Pancreas (tissue), 10 donors: ENCODE results near the gene PCLAF. TPM values are rescaled to one million over a fixed set of nuclear protein-coding genes. Genes with fewer than 3 reads are reported as not detected.
"Not testable (repeated sequence)": the region's sequence is repeated elsewhere in the genome, so short reads cannot be mapped to it uniquely, and the experiment has no call there.

ENCODE experiments used
- ATAC-seq, 4 donors: fragments of 200-7000 bp; cut with Tn5 transposase; one replicate each; pipeline versions ENCODE4 v1.8.0 to v1.9.1; 2020; ENCODE audit warnings: mild to moderate bottlenecking in 4 of 4, moderate library complexity in 4 of 4
- DNase-seq, 6 donors: peaks; one replicate each; pipeline ENCODE4 v3.0.0-alpha.2; 2020
- FAIRE-seq: peaks from 2 replicates; lab custom pipeline; 2012; peaks lifted over from hg19 to GRCh38; lab: Jason Lieb, UNC
- H3K27ac ChIP-seq, 4 donors: fragments of 200-600 bp; sonication (generic); 1 replicate in 3 of 4; 2 replicates in 1 of 4; pipeline versions ENCODE4 v1.5.0 to v1.8.0; 2020
- H3K27me3 ChIP-seq, 4 donors: fragments of 200-600 bp; one replicate each; pipeline ENCODE4 v1.8.0; 2021
- H3K36me3 ChIP-seq, 3 donors: fragments of 200-600 bp; sonication (generic) in 1 of 3; one replicate each; pipeline versions ENCODE4 v1.5.0 to v1.8.0; 2020 to 2021
- H3K4me1 ChIP-seq, 3 donors: fragments of 200-600 bp; one replicate each; pipeline ENCODE4 v1.8.0; 2021
- H3K4me3 ChIP-seq, 4 donors: fragments of 200-600 bp; sonication (generic) in 2 of 4; one replicate each; pipeline versions ENCODE4 v1.5.0 to v1.8.0; 2020 to 2021
- H3K9me3 ChIP-seq, 4 donors: fragments of 200-600 bp; one replicate each; pipeline ENCODE4 v1.8.0; 2021
- CTCF ChIP-seq, 4 donors: fragments of 200-600 bp; sonication (generic) in 3 of 4; IDR thresholded peaks; one replicate each; pipeline versions ENCODE4 v1.5.0 to v1.8.0; 2021; ENCODE audit warnings: antibody characterized with exemption in 4 of 4
- WGBS, 2 donors: extraction: QIAGEN DNeasy Blood & Tissue Kit; methylation state at CpG; one replicate each; pipeline ENCODE4 v1.1.7; 2013; 5-methylcytosine and 5-hydroxymethylcytosine counted together
- intact Hi-C, 3 donors: fragments of 100-400 bp; cut with DNase I; formaldehyde crosslinking; loops; one replicate each; pipeline versions ENCODE4 v1.11.1 to v1.14.2; 2022
- polyA plus RNA-seq, 2 donors: library from polyadenylated mRNA; stranded (reverse); fragments of 200-250 nt; gene quantifications; one replicate each; pipeline ENCODE4 v1.2.3, GENCODE V29; 2013
- total RNA-seq, 6 donors: library from RNA; stranded (reverse); fragmentation: NEBNext Ultra II Directional in 4 of 6; extraction: Animal tissue kit (Norgen Biotek cat#: 25700) in 4 of 6; gene quantifications; one replicate each; pipeline versions ENCODE4 v1.2.1 to v1.2.4, GENCODE V29; 2021 to 2023
- donor health status: healthy with polysubstance abuse.
- donor health status: DM: no; HTN: no; CAD: no; lungs with moderate emphysema.
- donor health status: DM: no; HTN: no; CAD: no.
- donor health status: control.
- donor health status: control.
- donor health status: Bipolar disorder and iron deficiency.
- donor health status: DM: yes; HTN: yes; CAD: no.
- donor health status: DM: no; HTN: no; CAD: no.
- donor health status: DM: no; HTN: no; CAD: no.
- donor health status: DM: yes; HTN: yes; CAD: no.

PCLAF gene
- total and polyA plus RNA-seq, 8 donors: 0.51 to 2.2 (median 1.5) TPM

GRCh38 chr15:64398575-64398974 lies 17.3 kb upstream of the PCLAF start:
- H3K27ac ChIP-seq: no peak overlapping the region
- H3K4me1 ChIP-seq: no peaks in the 10 kb centered on the region
- intact Hi-C loops: no loop called here
- FAIRE-seq: no peak
- 87 to 100% methylated on average over 2 of the region's 2 CpGs for whole genome bisulfite sequencing, 2 donors
- H3K4me3 ChIP-seq: no peak overlapping the region
- H3K36me3 ChIP-seq: peaks cover 4 to 78% (median 12%) of the 10 kb centered on the region in 3 donors
- no peaks in the 10 kb centered on the region for H3K9me3 ChIP-seq
- no peak for DNase-seq
- no peak for TF ChIP-seq CTCF (IDR thresholded peaks at IDR 0.05)
- ATAC-seq: no peak
- no peaks in the 10 kb centered on the region for H3K27me3 ChIP-seq

- no peaks in the 10 kb centered on the region for H3K4me1 ChIP-seq
- H3K36me3 ChIP-seq: peaks cover 4 to 72% (median 9%) of the 10 kb centered on the region in 3 donors
- ATAC-seq (no peak), FAIRE-seq (no peak), DNase-seq (no peak)
- no peak overlapping the region for H3K27ac ChIP-seq
- H3K4me3 ChIP-seq: no peak overlapping the region
- no peaks in the 10 kb centered on the region for H3K27me3 ChIP-seq
- intact Hi-C loops: no loop called here
- no peaks in the 10 kb centered on the region for H3K9me3 ChIP-seq
- no peak for TF ChIP-seq CTCF (IDR thresholded peaks at IDR 0.05)
- 87 to 90% methylated on average over 5 of the region's 5 CpGs for WGBS, 2 donors
Measured at GRCh38 chr15:64396789-64397188, 15.5 kb upstream of the PCLAF start.

- FAIRE-seq, intact Hi-C loops, H3K9me3 ChIP-seq, H3K4me1 ChIP-seq, H3K4me3 ChIP-seq, ATAC-seq, H3K27me3 ChIP-seq, H3K27ac ChIP-seq, DNase-seq: not testable (repeated sequence)
- H3K36me3 ChIP-seq: peaks cover 0 to 34% (median 5%) of the 10 kb centered on the region in 3 donors
- 81 to 83% methylated on average over 3 of the region's 3 CpGs for WGBS, 2 donors
Measured at GRCh38 chr15:64392471-64392870, 11.2 kb upstream of the PCLAF start.

DNA sequence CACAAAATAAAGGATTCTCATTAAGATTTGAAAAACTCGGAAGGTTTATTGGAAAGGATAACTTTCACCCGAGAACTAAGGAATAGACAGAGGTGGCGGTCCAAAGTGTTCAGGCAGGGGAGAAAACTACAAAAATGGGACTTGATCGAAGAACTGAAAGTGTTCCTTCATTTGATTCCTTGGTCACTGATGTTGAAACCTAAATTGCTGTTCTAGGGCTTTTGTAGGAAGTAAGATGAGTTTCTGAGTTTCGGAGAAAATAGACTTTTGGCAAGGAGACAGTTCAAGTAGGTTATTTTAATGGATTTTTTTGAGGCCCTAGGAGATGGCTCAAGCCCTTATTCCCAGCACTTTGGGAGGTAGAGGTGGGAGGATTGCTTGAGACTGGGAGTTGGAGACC lies 7.8 kb upstream of the PCLAF start:
- ATAC-seq (no peak), FAIRE-seq (no peak), DNase-seq (no peak)
- TF ChIP-seq CTCF (IDR thresholded peaks at IDR 0.05): no peak
- intact Hi-C loops: no loop called here
- Histone ChIP-seq H3K4me3 (no peak overlapping the region), H3K27ac (no peak overlapping the region), H3K27me3 (no peaks in the 10 kb centered on the region), H3K36me3 (peaks cover 0 to 3% (median 0%) of the 10 kb centered on the region in 3 donors), H3K9me3 (no peaks in the 10 kb centered on the region), H3K4me1 (peaks cover 0 to 4% (median 3%) of the 10 kb centered on the region in 3 donors)
- WGBS, 2 donors: 92 to 93% methylated on average over 5 of the region's 5 CpGs

DNA sequence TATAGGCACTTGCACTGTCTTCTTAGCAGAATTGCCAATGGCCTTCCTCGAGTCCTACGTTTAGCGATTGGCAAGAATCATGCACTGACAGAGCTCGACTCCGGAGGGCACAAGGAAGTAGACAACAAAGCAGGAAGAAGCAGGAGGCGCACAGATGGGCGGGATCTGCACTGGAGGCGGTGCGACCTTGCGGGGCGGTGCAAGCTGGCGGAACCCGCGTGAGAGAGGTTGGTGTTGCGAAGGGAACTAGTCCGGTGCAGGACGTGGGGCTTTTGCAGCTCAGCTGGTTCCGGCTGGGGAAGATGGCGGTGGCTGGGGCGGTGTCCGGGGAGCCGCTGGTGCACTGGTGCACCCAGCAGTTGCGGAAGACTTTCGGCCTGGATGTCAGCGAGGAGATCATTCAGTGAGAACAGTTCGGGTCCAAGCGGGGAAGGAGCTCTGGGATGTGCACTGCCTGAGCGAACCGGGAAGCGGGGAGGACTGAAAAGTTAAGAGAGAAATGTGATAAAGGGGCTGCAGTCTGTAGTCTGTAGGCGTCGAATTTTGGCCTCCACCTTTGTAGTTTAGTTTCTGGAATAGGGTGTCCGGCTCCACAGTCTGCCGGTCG lies 6.4 kb upstream of the PCLAF start, which contains the start of gene TRIP4:
Gene TRIP4, plus strand, starts transcription at position 275 of the 607 bp plus-strand sequence. Its CDS starts 28 bp downstream, at position 303.
- Histone ChIP-seq H3K9me3 (no peaks in the 10 kb centered on the region), H3K27me3 (no peaks in the 10 kb centered on the region), H3K4me1 (peaks cover 0 to 4% (median 3%) of the 10 kb centered on the region in 3 donors), H3K27ac (peak within 1 kb of the TSS; percentile 45 to 79 (median 77)), H3K4me3 (peak within 1 kb of the TSS; percentile 43 to 73 (median 58)), H3K36me3 (no peaks in the 10 kb centered on the region)
- 0% methylated on average over 35 of the region's 35 CpGs for WGBS, 2 donors
- intact Hi-C loops: no loop called here
- DNase-seq: peak; percentile 92 to 98 (median 94)
- TF ChIP-seq CTCF (IDR thresholded peaks at IDR 0.05): no peak
- ATAC-seq: peak; percentile 99 to 100 (median 99)
- peak; percentile 84 for FAIRE-seq
